ENCODE measurements around the gene RBSN. TPM values are rescaled to one million over a fixed set of nuclear protein-coding genes. Genes with fewer than 3 reads are reported as not detected.
"Not testable (repeated sequence)": the region's sequence is repeated elsewhere in the genome, so short reads cannot be mapped to it uniquely, and the experiment has no call there.

Gene RBSN
- 24.0 TPM for total RNA-seq
- polyA plus RNA-seq (ENCODE audit: insufficient read depth, low read depth, low replicate concordance), result 5.7 TPM
- long read RNA-seq, donor 1, full-length matches to known transcripts, result 1 of 1 reads
- long read RNA-seq, donor 1, partial matches to known transcripts, result 0 of 1 reads
- long read RNA-seq, donor 1, other reads (novel, unspliced or antisense), result 0 of 1 reads
- long read RNA-seq, donor 2, partial matches to known transcripts, result 0 of 1 reads
- long read RNA-seq, donor 2, other reads (novel, unspliced or antisense), result 0 of 1 reads
- long read RNA-seq, donor 3, full-length matches to known transcripts, result 4 of 4 reads
- long read RNA-seq, donor 3, partial matches to known transcripts, result 0 of 4 reads
- long read RNA-seq, donor 3, other reads (novel, unspliced or antisense), result 0 of 4 reads
- long read RNA-seq, donor 4, partial matches to known transcripts, result 0 of 1 reads
- long read RNA-seq, donor 4, other reads (novel, unspliced or antisense), result 0 of 1 reads
- long read RNA-seq, donor 5, partial matches to known transcripts, result 0 of 2 reads
- long read RNA-seq, donor 5, other reads (novel, unspliced or antisense), result 0 of 2 reads
- long read RNA-seq, donor 6, result 0 reads
- long read RNA-seq, donor 7, partial matches to known transcripts, result 2 of 11 reads
- long read RNA-seq, donor 7, other reads (novel, unspliced or antisense), result 9 of 11 reads
- long read RNA-seq, donor 8, result 0 reads
- long read RNA-seq, donor 9, partial matches to known transcripts, result 0 of 1 reads
- long read RNA-seq, donor 9, other reads (novel, unspliced or antisense), result 0 of 1 reads
- long read RNA-seq, donor 10, partial matches to known transcripts, result 0 of 2 reads
- long read RNA-seq, donor 10, other reads (novel, unspliced or antisense), result 0 of 2 reads

GRCh38 chr3:15098503-15099363 is at the start of gene RBSN:
TSS of gene RBSN (minus strand) at chr3:15099148. CDS start at chr3:15096120, 3,028 bp downstream.
- peak; percentile 96 to 99 (median 97) for DNase-seq
- H3K9ac ChIP-seq (ENCODE audit: low read length in 3 of 3), result peak within 1 kb of the TSS; percentile 87 to 100 (median 98)
- TF ChIP-seq, protein P1, sequence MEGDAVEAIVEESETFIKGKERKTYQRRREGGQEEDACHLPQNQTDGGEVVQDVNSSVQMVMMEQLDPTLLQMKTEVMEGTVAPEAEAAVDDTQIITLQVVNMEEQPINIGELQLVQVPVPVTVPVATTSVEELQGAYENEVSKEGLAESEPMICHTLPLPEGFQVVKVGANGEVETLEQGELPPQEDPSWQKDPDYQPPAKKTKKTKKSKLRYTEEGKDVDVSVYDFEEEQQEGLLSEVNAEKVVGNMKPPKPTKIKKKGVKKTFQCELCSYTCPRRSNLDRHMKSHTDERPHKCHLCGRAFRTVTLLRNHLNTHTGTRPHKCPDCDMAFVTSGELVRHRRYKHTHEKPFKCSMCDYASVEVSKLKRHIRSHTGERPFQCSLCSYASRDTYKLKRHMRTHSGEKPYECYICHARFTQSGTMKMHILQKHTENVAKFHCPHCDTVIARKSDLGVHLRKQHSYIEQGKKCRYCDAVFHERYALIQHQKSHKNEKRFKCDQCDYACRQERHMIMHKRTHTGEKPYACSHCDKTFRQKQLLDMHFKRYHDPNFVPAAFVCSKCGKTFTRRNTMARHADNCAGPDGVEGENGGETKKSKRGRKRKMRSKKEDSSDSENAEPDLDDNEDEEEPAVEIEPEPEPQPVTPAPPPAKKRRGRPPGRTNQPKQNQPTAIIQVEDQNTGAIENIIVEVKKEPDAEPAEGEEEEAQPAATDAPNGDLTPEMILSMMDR (IDR thresholded peaks at IDR 0.05; ENCODE audit: borderline replicate concordance, extremely low read depth, insufficient read depth), result no peak
- peak within 1 kb of the TSS; percentile 93 to 100 (median 99) for H3K4me3 ChIP-seq (ENCODE audit: low read length in 3 of 3)
- H3K4me1 ChIP-seq (ENCODE audit: control insufficient read depth in 2 of 3, insufficient read depth in 2 of 3, low read depth in 1 of 3, low read length in 3 of 3), result peaks cover 0 to 15% (median 5%) of the 10 kb centered on the region in 3 donors
- no peaks in the 10 kb centered on the region for H3K27me3 ChIP-seq (ENCODE audit: control insufficient read depth, insufficient read depth, low read length)
- H3K9me3 ChIP-seq (ENCODE audit: control insufficient read depth in 2 of 3, insufficient read depth in 1 of 3, low read length in 3 of 3), result no peaks in the 10 kb centered on the region
- intact Hi-C loops (cut with DNase I), result no loop called here
- peak within 1 kb of the TSS; percentile 63 to 85 for H3K27ac ChIP-seq (ENCODE audit: low read depth in 2 of 2, low read length in 2 of 2)
- no peak for FAIRE-seq
- H3K36me3 ChIP-seq (ENCODE audit: control insufficient read depth in 2 of 3, insufficient read depth in 3 of 3, low read length in 3 of 3), result peaks cover 0 to 26% (median 18%) of the 10 kb centered on the region in 3 donors

GRCh38 chr3:15148614-15149013 is 49.7 kb upstream of the RBSN start:
- Histone ChIP-seq H3K36me3 (ENCODE audit: control insufficient read depth in 2 of 3, insufficient read depth in 3 of 3, low read length in 3 of 3) (no peaks in the 10 kb centered on the region), H3K27me3 (ENCODE audit: control insufficient read depth, insufficient read depth, low read length) (no peaks in the 10 kb centered on the region), H3K27ac (ENCODE audit: low read depth in 2 of 2, low read length in 2 of 2) (no peak overlapping the region), H3K9me3 (ENCODE audit: control insufficient read depth in 2 of 3, insufficient read depth in 1 of 3, low read length in 3 of 3) (no peaks in the 10 kb centered on the region), H3K9ac (ENCODE audit: low read length in 3 of 3) (no peak overlapping the region), H3K4me1 (ENCODE audit: control insufficient read depth in 2 of 3, insufficient read depth in 2 of 3, low read depth in 1 of 3, low read length in 3 of 3) (no peaks in the 10 kb centered on the region), H3K4me3 (ENCODE audit: low read length in 3 of 3) (no peak overlapping the region)
- FAIRE-seq (no peak), DNase-seq (peak in 3 of 5 donors; percentile 13 to 45 (median 34))
- intact Hi-C loops (cut with DNase I), result no loop called here
- TF ChIP-seq, protein P1 (IDR thresholded peaks at IDR 0.05; ENCODE audit: borderline replicate concordance, extremely low read depth, insufficient read depth), result no peak

- intact Hi-C loops (cut with DNase I); FAIRE-seq: not testable (repeated sequence)
Observed at GRCh38 chr3:15136885-15137284, 37.9 kb upstream of the RBSN start.

DNA sequence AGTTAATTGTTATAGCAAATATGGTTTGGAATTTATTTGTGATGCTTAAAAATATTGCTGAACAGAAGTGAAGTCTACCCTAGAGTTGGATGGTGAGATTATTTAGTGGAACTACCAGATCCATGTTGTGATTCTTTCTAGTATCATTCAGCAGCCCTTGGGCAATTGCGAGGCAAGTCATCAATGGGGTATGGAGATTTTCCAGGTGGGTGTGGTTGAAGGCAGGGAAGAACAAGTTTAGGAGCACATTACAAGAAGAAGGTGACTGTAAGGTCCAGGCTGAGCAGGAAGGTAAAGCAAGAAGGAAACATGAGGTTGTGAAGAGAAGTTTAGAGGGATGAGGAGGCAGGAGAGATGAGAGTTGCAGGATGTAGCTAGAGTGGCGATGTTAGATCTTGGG is 36.0 kb upstream of the RBSN start:
- H3K9me3 ChIP-seq (ENCODE audit: control insufficient read depth in 2 of 3, insufficient read depth in 1 of 3, low read length in 3 of 3); H3K4me1 ChIP-seq (ENCODE audit: control insufficient read depth in 2 of 3, insufficient read depth in 2 of 3, low read depth in 1 of 3, low read length in 3 of 3); H3K27ac ChIP-seq (ENCODE audit: low read depth in 2 of 2, low read length in 2 of 2); H3K9ac ChIP-seq (ENCODE audit: low read length in 3 of 3); DNase-seq; FAIRE-seq; H3K36me3 ChIP-seq (ENCODE audit: control insufficient read depth in 2 of 3, insufficient read depth in 3 of 3, low read length in 3 of 3); H3K4me3 ChIP-seq (ENCODE audit: low read length in 3 of 3); H3K27me3 ChIP-seq (ENCODE audit: control insufficient read depth, insufficient read depth, low read length); intact Hi-C loops (cut with DNase I): not testable (repeated sequence)

More at GRCh38 chr3:15136885-15137284, 37.9 kb upstream of the RBSN start:
- H3K4me3 ChIP-seq (ENCODE audit: low read length in 3 of 3); H3K9me3 ChIP-seq (ENCODE audit: control insufficient read depth in 2 of 3, insufficient read depth in 1 of 3, low read length in 3 of 3); DNase-seq; H3K36me3 ChIP-seq (ENCODE audit: control insufficient read depth in 2 of 3, insufficient read depth in 3 of 3, low read length in 3 of 3); H3K27ac ChIP-seq (ENCODE audit: low read depth in 2 of 2, low read length in 2 of 2); H3K9ac ChIP-seq (ENCODE audit: low read length in 3 of 3); H3K27me3 ChIP-seq (ENCODE audit: control insufficient read depth, insufficient read depth, low read length); H3K4me1 ChIP-seq (ENCODE audit: control insufficient read depth in 2 of 3, insufficient read depth in 2 of 3, low read depth in 1 of 3, low read length in 3 of 3): not testable (repeated sequence)

DNA sequence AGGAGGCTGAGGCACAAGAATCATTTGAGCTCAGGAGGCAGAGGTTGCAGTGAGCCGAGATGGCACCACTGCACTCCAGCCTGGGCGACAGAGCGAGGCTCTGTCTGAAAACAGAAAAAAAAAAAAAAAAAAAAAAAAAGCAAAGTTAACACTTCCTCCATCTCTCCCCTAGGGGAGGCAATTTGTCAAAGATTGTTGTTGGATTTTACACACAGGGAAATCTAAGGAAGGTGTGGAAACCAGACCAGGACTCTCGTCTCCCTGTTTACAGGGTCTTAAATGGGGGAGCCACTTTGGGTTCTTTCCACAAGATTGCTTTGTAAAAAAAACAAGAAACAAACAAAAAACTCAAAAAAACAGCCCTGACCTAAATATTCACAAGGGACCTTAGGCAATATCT is 29.5 kb upstream of the RBSN start:
- H3K9ac ChIP-seq (ENCODE audit: low read length in 3 of 3); FAIRE-seq; intact Hi-C loops (cut with DNase I): not testable (repeated sequence)

GRCh38 chr3:15126975-15127374 is 28.0 kb upstream of the RBSN start:
- DNase-seq; FAIRE-seq; H3K4me1 ChIP-seq (ENCODE audit: control insufficient read depth in 2 of 3, insufficient read depth in 2 of 3, low read depth in 1 of 3, low read length in 3 of 3); H3K4me3 ChIP-seq (ENCODE audit: low read length in 3 of 3); H3K27ac ChIP-seq (ENCODE audit: low read depth in 2 of 2, low read length in 2 of 2); H3K9me3 ChIP-seq (ENCODE audit: control insufficient read depth in 2 of 3, insufficient read depth in 1 of 3, low read length in 3 of 3); H3K9ac ChIP-seq (ENCODE audit: low read length in 3 of 3); H3K36me3 ChIP-seq (ENCODE audit: control insufficient read depth in 2 of 3, insufficient read depth in 3 of 3, low read length in 3 of 3); H3K27me3 ChIP-seq (ENCODE audit: control insufficient read depth, insufficient read depth, low read length); intact Hi-C loops (cut with DNase I): not testable (repeated sequence)

More for the DNA sequence above, 29.5 kb upstream of the RBSN start:
- not testable (repeated sequence) for H3K36me3 ChIP-seq (ENCODE audit: control insufficient read depth in 2 of 3, insufficient read depth in 3 of 3, low read length in 3 of 3); H3K27me3 ChIP-seq (ENCODE audit: control insufficient read depth, insufficient read depth, low read length); H3K27ac ChIP-seq (ENCODE audit: low read depth in 2 of 2, low read length in 2 of 2); H3K9me3 ChIP-seq (ENCODE audit: control insufficient read depth in 2 of 3, insufficient read depth in 1 of 3, low read length in 3 of 3); H3K4me3 ChIP-seq (ENCODE audit: low read length in 3 of 3); H3K4me1 ChIP-seq (ENCODE audit: control insufficient read depth in 2 of 3, insufficient read depth in 2 of 3, low read depth in 1 of 3, low read length in 3 of 3); DNase-seq

Measured in kidney (tissue), 22 donors.